SIG-M5 (cell line): ENCODE measurements around the gene AIRE.

Experiments
- DNase-seq: peaks from one replicate; lab custom pipeline; 2025; lab: John Stamatoyannopoulos, UW

The AIRE gene

DNA sequence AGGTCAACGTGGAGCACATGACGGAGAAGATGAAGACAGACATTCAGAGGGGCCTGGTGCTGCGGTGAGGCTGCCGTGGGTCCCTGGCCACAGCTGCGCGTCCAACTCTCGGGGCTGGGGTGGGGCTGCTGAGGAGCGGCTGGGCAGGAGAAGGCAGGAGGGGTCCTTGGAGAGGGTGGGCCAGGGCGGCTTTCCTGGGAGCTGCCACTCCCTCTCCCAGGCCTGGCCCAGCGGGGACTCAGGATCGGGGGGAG lies 39.1 kb downstream of the AIRE start:
- DNase-seq: no peak

DNA sequence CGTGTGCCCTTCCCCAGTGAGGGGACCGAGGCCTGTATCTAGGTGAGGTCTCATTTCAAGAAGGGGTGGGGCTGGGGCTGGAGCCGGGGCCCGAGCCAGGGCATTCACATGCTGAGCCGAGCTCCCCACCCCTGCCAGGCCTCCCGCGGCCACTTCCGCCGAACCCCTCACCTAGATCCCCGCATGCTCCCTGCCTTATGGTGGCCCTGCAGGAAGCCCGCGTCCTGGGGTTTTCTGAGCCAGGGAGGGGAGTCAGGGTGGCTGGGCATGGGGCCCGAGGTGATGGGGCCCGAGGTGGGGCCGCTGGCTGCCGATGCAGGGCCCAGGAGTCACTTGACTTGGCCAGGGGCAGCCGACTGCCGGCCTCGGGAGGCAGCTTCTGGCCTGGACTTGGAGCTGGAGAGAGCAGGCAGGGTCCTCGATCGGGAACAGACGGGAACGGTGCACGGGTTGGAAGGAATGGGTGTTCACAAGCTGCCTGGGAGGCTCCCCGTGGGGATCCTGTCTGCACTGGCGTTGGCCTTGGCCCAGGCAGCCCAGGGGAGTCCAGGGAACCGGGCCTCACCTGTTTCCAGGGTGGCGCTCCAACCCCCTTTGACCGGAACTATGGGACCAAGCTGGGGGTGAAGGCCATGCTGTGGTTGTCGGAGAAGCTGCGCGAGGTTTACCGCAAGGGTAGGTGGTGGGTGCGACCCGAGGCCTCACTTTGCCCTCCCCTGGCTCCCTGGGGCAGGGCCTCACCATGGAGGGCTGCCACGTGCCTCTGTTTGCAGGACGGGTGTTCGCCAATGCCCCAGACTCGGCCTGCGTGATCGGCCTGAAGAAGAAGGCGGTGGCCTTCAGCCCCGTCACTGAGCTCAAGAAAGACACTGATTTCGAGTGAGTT lies 40.0 kb downstream of the AIRE start:
- no peak for DNase-seq

DNA sequence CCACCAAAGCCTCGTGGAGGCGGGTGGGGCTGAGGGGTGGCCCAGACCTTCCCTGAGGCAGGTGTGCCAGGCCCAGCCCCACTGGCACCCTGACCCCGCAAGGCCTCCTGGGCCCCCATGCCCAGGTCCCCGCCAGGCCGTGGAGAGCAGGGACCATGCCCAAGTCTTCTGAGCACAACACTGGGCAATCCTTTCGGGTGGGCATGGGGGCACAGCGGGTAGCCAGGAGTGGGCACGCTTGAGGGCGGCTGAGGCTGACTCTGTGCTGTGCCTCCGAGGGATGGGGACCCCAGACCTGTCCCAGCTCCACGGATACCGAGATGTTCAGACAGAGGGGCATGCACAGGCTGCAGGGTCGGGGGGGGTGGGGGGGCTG lies 40.6 kb downstream of the AIRE start:
- DNase-seq: no peak

DNA sequence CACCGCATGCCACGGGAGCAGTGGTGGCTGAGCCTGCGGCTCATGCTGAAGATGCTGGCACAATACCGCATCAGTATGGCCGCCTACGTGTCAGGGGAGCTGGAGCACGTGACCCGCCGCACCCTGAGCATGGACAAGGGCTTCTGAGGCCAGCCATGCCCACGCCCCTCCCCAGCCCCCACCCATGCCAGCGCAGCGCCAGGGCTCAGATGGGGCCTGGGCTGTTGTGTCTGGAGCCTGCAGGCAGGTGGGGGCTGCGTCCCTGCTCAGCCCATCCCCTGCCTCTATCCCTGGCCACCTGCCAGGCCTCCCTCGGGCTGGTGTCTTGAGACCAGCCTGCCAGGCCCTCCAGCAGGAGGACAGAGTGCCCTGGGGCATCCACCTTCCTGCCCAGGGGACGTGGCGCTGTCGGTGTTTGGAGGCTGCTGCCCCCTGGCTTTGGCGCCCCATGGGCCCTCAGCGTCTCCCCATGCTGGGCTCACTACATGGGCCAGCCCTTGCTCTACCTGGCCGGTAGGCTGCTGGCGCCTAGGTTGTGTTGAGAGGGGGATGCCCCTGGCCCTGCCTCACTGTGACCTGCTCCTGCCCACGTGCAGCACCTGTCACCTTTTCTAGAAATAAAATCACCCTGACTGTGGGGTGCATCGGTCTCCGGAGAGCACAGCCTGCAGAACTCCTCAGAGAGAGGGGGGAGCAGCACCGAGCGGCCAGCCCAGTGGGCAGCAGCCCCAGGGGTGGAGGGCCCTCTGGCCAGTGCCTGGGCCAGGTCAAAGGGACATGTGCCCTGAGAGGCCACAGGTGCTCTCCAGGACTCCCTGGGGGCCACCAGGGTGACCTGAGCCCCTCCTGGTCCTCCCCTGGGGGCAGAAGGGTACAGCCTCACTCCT lies 41.3 kb downstream of the AIRE start:
- no peak for DNase-seq

DNA sequence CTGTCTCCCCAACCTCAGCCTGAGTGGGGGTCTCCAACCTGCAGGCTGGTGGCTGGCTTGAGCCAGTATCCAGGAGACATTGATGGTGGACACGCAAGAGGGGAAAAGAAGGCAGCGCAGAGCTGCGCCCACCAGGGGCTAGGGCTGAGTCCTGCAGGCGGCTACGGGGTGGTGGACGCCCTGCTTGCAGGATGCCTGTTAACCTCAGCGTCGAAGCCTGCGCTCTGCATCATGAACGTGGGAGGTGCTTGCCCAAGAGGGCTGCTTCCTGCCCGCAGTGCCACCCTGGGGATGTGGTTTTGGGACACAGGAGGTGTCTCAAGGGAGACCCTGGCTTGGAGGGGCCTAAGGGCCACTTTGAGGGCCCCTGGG lies 41.9 kb downstream of the AIRE start:
- no peak for DNase-seq

DNA sequence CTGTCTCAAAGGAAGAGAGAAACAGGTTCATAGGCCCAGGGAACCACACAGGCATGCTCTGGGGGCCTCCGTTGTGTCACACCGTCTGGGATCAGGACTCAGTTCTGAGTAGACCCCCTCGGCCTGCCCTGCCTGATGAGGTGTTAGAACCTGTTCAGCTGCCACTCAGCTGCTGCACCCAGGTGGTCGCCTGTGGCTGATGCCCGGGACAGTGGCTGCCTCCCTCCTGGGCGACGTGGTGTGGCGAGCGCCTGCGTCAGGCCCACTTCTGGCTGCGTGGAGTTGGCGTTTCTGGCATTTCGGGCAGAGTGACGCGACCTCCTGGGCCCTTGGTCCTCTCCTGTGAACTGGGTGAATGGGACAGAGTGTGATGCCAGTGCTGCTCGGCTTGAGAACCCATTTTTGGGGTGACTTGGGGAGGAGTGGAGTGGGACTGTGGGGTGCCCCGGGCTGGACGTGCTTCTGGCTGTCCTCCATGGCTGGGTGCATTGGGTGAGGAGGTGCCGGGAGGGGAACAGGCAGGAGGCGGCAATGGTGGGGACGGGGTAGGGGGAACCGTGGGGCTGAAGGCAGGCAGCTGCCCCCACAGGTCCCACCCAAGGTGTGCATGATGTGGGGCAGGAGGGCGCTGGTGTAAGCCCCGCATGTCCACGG lies 42.7 kb downstream of the AIRE start:
- no peak for DNase-seq

DNA sequence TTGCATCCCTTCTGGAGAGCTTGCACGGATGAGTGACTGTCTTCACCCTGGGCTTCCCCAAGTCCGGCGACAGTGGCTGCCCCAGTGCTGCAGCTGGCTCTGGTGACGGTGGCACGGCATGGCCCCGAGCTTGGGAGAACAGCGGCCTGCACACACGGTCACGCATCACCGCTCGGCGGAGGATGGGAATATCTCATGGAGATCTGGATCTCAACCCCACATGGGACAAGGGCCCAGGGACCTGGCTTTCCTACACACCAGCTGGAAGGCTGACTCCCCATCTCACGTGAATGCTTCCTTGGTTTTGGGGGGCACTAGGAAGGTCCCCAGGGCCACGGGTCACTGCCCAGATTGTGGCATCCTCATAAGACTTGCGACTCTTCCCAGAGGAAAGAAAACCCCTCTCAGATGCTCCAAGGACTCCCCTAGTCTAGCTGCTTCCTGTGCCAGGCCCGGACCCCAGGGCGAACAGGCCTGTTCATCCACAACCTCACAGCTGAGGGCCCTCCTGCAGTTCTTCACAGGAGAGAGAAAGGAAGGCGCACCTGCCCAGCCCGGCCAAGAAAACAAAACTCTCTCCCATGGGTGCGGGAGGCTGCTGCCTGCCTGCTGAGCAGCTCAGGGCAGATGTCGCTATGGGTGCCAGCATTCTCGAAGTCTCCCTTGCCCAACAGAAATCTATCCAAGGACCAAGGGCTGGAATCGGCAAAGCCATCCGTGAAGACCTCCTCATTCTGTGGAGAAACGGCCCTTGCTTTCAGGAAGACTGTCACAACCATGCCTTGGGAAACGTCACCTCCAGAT lies 43.6 kb downstream of the AIRE start:
- DNase-seq: no peak

DNA sequence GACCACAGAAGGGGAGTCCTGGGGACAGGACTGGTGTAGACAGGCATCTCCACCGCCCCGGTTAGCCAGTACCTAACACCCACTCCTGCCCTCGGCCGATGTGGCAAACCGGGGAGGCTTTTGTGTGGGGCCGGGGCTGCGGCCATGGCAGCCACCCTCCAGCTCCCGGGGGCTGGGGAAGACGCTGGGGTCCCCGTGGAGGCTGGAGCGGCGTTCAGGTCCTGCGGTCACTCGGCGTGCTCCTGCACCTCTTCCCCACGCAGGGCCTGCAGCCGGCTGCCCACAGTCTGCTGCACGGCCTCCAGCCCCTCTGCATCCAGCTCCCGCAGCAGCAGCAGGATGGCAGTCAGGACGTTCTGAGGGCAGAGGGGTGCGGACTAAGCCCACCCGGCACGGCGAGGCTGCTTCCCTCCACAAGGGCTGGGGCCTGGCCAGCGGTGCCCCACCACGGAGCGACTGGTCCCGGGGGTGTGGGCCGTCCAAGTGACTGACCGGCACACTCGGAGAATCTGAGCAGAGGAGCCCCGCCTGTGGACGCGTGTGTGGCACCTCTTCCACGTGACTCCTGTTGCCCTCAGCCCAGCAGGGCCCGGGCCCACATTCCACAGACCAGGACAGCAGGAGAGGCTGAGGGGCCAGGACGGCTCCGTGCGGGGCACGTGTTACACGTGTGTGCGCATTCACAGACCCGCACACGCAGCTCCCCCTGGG lies 44.5 kb downstream of the AIRE start:
- DNase-seq: no peak

DNA sequence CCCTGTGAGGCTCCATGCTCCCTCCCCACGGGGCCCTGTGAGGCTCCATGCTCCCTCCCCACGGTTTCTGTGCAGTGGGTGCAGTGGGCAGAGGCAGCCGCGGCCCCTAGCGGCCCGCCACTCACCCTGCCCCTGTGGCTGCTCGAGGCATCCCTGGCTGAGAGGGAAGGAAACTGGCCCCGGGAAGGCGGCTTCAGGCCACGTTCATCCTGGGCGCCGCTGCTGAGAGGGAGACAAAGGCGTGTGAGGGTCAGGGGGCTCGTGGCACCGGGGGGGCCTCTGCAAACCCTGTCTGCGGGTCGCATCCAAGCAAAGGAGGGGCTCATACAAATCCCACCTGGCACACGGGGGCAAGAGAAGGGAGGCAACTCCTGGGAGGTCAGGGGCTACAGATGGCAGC lies 45.0 kb downstream of the AIRE start:
- DNase-seq: no peak

DNA sequence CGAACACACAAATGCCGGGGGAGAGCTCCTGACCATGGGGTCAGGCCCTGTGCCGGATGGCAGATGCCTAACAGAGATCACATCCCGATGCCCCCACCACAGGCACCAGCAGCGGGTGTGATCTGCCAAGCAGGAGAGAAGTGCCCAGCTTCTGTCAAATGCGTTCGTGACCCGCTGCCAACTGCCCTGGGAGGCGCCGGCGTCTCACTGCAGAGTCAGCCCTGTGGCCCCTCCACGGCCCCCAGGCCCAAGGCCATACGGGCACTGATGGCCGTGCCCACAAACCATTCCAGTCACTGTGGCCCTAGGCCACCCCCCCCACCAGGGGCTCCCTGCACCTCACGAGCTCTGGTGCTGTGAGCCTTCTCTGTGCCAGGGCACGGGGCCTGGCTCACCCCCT lies 45.5 kb downstream of the AIRE start:
- no peak for DNase-seq

DNA sequence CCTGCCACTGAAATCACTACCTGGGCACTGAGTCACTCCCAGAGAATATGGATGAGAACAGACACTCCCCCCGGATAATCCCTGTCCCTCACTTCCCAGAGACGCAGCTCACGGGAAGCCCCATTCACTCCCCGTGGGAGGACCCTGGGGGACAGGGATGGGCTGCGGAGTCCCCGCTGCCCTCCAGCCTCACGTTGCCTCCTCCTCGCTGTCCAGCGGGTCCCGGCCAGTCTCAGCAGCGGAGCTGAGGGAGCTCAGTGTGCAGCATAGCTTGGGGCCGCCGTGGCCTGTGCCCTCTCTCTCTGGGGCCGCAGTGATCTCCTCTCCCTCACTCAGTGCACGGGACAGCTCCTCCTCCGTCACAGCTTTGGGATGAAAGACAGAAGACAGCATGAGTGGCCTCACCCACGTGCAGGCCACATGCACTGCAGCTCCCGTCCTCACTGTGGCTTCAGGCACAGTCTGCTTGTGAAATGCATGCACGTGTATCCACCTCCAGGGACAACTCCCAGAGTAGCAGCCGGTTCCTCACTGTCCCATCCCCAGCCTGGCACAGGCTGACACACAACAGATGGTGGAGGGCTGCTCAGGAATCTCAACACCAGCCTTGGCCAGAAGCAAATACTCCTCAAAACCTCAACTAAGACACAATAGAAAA lies 46.1 kb downstream of the AIRE start:
- no peak for DNase-seq

DNA sequence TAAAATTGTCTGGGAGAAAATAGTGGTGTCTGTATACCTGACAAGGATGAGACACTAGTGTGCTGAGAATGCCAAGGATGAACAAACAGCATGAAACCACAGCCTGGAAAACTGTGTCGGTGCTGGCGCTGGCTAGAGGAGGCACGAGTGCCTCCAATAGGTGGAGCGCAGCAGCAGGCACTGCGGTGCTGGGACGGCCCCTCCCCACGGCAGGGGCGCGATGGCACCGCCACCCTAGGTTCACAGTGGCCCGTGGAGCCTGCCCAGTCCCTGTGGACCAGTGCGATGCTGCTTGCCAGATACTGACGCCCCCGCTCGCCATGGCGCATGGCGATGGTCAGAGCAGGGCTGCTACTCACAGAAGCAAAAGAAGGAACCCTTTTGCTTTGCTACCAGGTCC lies 46.7 kb downstream of the AIRE start:
- DNase-seq: no peak

DNA sequence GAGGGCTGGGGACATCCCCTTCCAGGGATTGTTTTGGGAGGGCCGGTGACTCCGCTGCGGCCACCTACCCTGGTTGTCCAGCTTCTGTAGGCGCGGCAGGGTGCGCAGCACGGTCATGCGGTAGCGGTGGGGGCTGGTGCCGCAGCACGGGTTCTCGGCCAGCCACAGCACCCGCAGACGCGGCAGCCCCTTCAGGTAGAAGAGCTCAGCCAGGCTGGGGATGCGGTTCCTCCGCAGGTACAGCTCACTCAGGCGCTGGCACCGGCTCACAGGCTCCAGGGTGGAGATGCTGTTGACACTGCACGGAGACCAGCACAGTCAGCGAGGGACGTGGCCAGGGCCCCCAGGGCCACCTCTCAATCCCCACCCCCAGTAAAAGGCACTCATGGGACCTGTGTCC lies 47.3 kb downstream of the AIRE start:
- no peak for DNase-seq

DNA sequence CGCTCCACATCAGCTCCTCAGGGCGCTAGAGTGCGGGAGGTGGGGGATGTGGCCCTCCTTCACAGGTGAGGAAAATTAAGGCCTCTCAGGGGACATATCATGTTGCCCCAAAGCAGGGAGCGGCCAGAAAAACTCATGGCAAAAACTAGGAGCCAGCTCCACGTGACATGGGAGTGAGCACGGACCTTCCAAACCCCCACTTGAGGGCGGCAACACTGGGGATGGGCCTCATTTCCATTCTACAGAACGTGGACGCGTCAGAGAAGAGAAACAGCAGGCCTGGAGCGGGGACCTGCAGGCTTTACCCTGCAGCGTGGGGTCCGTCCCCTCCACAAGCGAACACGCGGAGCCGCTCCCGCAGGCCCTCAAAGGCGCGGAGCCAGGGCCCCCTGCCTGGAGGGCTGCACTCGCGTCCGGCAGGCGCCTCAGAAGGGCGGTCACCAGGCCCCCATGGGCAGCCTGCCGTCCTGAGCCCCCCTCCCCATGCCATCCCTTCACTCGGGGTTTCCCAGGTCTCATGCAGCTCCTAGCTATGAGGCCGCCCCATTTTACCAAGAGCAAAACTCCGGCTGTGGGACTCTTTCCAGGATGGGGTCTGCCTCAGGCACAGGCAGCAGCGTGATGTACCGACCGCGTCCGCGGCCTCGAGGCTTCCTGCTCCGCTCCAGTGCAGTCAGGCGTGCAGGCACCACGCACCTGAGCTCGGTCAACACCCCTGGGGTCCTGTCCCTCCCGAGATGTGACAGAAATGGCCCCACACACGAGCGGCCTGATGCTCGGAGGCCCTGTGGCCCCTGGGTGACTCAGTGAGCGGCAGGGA lies 48.0 kb downstream of the AIRE start:
- no peak for DNase-seq

DNA sequence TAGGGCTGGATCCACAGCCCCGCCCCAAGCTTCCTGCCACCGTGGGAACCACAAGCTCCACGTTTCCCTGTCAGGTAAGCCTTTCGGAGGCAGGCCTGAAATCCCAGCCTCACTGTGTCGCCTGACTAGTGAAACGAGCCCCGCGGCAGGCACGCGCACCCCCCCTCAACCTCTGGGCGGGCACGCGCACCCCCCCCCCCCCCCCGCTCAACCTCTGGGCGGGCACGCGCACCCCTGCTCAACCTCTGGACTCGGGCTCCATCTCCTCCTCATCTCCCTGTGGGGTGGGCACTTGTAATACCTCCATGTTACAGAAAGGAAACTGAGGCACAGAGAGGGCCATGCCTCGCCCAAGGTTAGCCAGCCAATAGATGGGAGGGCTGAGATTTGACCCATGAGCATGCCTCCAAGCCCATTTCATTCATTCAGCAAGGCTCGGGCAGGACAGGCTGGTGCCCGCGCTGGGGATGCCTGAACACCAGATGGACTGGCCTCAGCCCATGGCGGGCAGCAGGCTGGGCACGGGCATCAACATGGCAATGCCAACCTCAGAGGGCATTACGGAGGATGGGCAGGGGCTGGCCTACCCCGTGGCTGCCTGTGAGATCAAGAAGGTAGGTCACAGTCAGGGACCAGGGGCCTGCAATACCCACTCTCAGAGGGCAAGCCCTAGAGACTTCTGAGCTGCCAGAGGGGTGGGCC lies 48.8 kb downstream of the AIRE start:
- DNase-seq: no peak

DNA sequence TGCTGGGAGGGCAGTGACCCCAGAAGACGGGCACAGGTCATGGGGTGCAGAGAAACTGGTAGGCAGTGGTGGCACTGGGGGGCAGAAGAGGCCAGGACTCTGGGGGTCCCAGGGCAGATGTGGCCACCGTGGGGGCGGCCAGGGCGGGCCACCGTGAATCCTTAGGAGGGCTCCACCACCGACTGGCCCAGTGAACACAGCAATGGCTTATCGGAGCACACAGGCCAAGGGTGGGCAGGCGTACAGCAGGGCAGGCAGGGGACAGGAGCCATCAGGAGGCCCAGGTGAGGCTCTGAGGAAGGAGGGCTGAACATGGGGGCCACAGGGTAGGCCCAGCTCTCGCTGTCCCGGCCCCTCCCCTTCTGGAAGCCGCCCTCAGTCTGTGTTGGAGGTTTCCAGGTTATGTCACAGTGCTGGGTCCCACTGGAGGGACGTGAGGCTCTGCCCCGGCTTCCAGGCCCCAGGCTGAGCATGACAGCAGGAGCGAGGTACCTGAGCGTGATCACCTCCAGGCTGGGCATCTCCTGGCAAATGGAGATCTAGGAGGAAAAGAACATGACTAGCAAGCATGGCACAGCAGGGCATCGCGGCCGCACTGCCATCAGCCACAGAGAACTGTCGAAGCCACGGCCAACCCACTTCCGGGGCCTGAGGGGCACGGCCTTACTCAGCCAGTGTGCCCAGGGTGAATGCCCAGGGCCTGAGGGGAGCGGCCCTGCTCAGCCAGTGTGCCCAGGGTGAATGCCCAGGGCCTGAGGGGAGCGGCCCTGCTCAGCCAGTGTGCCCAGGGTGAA lies 49.8 kb downstream of the AIRE start:
- DNase-seq: no peak

DNA sequence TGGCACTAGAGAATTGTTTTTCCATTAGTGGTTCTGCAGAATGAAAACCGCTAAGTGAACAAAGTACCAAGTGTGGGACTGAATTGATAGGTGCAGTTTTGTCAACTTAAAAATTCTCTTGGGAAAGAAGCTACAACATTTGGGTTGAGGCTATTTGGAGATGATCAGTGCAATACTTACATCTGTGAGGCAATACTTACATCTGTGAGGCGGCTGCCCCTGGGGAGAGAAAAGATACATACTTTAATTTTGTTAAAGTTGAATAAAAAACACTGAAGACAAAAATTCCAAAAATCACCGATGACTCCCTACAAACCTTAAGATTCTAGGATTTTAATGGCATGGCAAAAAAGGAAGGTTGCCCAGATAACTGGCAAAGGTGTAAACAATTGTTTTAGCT lies 51.8 kb downstream of the AIRE start:
- no peak for DNase-seq
